ENCODE measurements around the gene POLE.

The POLE gene

GRCh38 chr12:132675757-132676432 is 11.2 kb downstream of the POLE start:
- DNase-seq: no peak

- no peak for DNase-seq
Observed at GRCh38 chr12:132674561-132674960, 12.6 kb downstream of the POLE start.

GRCh38 chr12:132673288-132674179 is 13.6 kb downstream of the POLE start:
- DNase-seq: no peak

- no peak for DNase-seq
Observed at GRCh38 chr12:132672678-132673077, 14.5 kb downstream of the POLE start.

- DNase-seq: no peak
Observed at GRCh38 chr12:132672116-132672515, 15.0 kb downstream of the POLE start.

- DNase-seq: no peak
Observed at GRCh38 chr12:132669166-132669879, 17.8 kb downstream of the POLE start.

GRCh38 chr12:132668191-132669088 is 18.7 kb downstream of the POLE start:
- no peak for DNase-seq

- no peak for DNase-seq
Observed at GRCh38 chr12:132665794-132666193, 21.3 kb downstream of the POLE start.

GRCh38 chr12:132665149-132665491 is 22.0 kb downstream of the POLE start:
- no peak for DNase-seq

- DNase-seq: no peak
Observed at GRCh38 chr12:132664206-132665148, 22.7 kb downstream of the POLE start.

GRCh38 chr12:132662901-132663755 is 24.0 kb downstream of the POLE start:
- DNase-seq: no peak

GRCh38 chr12:132661972-132662371 is 25.2 kb downstream of the POLE start:
- no peak for DNase-seq

- no peak for DNase-seq
Observed at GRCh38 chr12:132660996-132661395, 26.1 kb downstream of the POLE start.

GRCh38 chr12:132660052-132660451 is 27.1 kb downstream of the POLE start:
- no peak for DNase-seq

- no peak for DNase-seq
Observed at GRCh38 chr12:132659146-132659545, 28.0 kb downstream of the POLE start.

GRCh38 chr12:132658149-132658894 is 28.8 kb downstream of the POLE start:
- no peak for DNase-seq

- DNase-seq: no peak
Observed at GRCh38 chr12:132657004-132657727, 30.0 kb downstream of the POLE start.

- no peak for DNase-seq
Observed at GRCh38 chr12:132653567-132654290, 33.4 kb downstream of the POLE start.
